Parathyroid adenoma (tissue), 2 donors: ENCODE data around the gene APBA1.

Experiments used
- H2AFZ ChIP-seq: fragments of 300-600 bp; sonication (generic); one replicate; pipeline ENCODE4 v1.7.0; 2017; ENCODE audit warnings: antibody characterized with exemption, mild to moderate bottlenecking
- H3K27ac ChIP-seq: fragments of 300-600 bp; sonication (generic); one replicate; pipeline ENCODE4 v1.7.0; 2017
- H3K27me3 ChIP-seq: fragments of 300-600 bp; sonication (generic); one replicate; pipeline ENCODE4 v1.7.0; 2017; ENCODE audit warnings: low read length; ENCODE audit not compliant: control insufficient read depth, insufficient read depth
- H3K36me3 ChIP-seq: fragments of 300-600 bp; sonication (generic); one replicate; pipeline ENCODE4 v1.7.0; 2017; ENCODE audit warnings: low read length; ENCODE audit not compliant: control insufficient read depth, insufficient read depth
- H3K4me1 ChIP-seq: fragments of 300-600 bp; sonication (generic); one replicate; pipeline ENCODE4 v1.7.0; 2017; ENCODE audit warnings: control low read depth
- H3K4me2 ChIP-seq: fragments of 300-600 bp; sonication (generic); one replicate; pipeline ENCODE4 v1.7.0; 2017; ENCODE audit warnings: low read length
- H3K4me3 ChIP-seq: fragments of 300-600 bp; sonication (generic); one replicate; pipeline ENCODE4 v1.7.0; 2017; ENCODE audit warnings: low read depth, low read length
- H3K79me2 ChIP-seq: fragments of 300-600 bp; sonication (generic); one replicate; pipeline ENCODE4 v1.7.0; 2017; ENCODE audit warnings: control low read depth
- H3K9ac ChIP-seq: fragments of 300-600 bp; sonication (generic); one replicate; pipeline ENCODE4 v1.7.0; 2017; ENCODE audit warnings: mild to moderate bottlenecking
- H3K9me3 ChIP-seq: fragments of 300-600 bp; sonication (generic); one replicate; pipeline ENCODE4 v1.7.0; 2017; ENCODE audit warnings: low read length; ENCODE audit not compliant: control insufficient read depth
- TF ChIP-seq, protein P1 (sequence below): fragments of 300-600 bp; sonication (generic); IDR thresholded peaks from one replicate; pipeline ENCODE4 v1.7.0; 2017; ENCODE audit warnings: antibody characterized with exemption, mild to moderate bottlenecking
- donor health status: primary hyperparathyroidism.

Gene APBA1

GRCh38 chr9:69678843-69679538 lies 6.8 kb upstream of the APBA1 start:
- Histone ChIP-seq H3K27me3 (no peaks in the 10 kb centered on the region), H3K4me3 (no peak overlapping the region), H3K36me3 (no peaks in the 10 kb centered on the region), H3K79me2 (no peaks in the 10 kb centered on the region), H3K4me2 (no peak overlapping the region), H2AFZ (no peak overlapping the region), H3K9me3 (no peaks in the 10 kb centered on the region), H3K4me1 (peaks cover 6% of the 10 kb centered on the region), H3K27ac (no peak overlapping the region), H3K9ac (no peak overlapping the region)
- TF ChIP-seq, protein P1, sequence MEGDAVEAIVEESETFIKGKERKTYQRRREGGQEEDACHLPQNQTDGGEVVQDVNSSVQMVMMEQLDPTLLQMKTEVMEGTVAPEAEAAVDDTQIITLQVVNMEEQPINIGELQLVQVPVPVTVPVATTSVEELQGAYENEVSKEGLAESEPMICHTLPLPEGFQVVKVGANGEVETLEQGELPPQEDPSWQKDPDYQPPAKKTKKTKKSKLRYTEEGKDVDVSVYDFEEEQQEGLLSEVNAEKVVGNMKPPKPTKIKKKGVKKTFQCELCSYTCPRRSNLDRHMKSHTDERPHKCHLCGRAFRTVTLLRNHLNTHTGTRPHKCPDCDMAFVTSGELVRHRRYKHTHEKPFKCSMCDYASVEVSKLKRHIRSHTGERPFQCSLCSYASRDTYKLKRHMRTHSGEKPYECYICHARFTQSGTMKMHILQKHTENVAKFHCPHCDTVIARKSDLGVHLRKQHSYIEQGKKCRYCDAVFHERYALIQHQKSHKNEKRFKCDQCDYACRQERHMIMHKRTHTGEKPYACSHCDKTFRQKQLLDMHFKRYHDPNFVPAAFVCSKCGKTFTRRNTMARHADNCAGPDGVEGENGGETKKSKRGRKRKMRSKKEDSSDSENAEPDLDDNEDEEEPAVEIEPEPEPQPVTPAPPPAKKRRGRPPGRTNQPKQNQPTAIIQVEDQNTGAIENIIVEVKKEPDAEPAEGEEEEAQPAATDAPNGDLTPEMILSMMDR = no peak

DNA sequence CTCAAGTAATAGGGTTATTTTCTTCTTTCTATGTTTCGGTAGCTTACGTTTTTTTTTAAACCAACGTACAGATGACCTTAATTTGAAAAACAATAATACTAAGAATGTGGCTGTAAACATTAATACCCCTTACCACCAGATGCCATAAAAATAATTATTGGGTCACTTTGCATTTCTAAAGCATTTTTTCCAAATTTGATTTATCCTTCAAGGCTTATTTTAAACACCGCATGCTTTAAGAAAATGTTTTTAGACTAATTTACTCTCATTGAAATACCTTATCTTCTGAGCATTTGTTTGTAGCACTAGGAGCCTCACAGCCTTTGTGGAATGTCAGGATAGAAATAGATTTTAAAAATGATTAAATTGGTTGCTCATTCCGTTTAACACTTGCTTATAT lies 5.8 kb upstream of the APBA1 start:
- TF ChIP-seq, protein P1 = no peak
- H3K79me2 ChIP-seq = no peaks in the 10 kb centered on the region

GRCh38 chr9:69675563-69675962 lies 3.4 kb upstream of the APBA1 start:
- Histone ChIP-seq H3K9me3 (no peaks in the 10 kb centered on the region), H3K27me3 (no peaks in the 10 kb centered on the region), H3K9ac (no peak overlapping the region), H3K4me1 (peaks cover 6% of the 10 kb centered on the region), H3K79me2 (no peaks in the 10 kb centered on the region), H3K4me3 (no peak overlapping the region), H3K4me2 (no peak overlapping the region), H3K36me3 (no peaks in the 10 kb centered on the region), H3K27ac (no peak overlapping the region), H2AFZ (no peak overlapping the region)
- TF ChIP-seq, protein P1 = no peak

More for the DNA sequence above, 5.8 kb upstream of the APBA1 start:
- Histone ChIP-seq H2AFZ (no peak overlapping the region), H3K27me3 (no peaks in the 10 kb centered on the region), H3K9ac (no peak overlapping the region), H3K4me2 (no peak overlapping the region), H3K9me3 (no peaks in the 10 kb centered on the region), H3K27ac (no peak overlapping the region), H3K4me3 (no peak overlapping the region), H3K36me3 (no peaks in the 10 kb centered on the region), H3K4me1 (peaks cover 6% of the 10 kb centered on the region)

DNA sequence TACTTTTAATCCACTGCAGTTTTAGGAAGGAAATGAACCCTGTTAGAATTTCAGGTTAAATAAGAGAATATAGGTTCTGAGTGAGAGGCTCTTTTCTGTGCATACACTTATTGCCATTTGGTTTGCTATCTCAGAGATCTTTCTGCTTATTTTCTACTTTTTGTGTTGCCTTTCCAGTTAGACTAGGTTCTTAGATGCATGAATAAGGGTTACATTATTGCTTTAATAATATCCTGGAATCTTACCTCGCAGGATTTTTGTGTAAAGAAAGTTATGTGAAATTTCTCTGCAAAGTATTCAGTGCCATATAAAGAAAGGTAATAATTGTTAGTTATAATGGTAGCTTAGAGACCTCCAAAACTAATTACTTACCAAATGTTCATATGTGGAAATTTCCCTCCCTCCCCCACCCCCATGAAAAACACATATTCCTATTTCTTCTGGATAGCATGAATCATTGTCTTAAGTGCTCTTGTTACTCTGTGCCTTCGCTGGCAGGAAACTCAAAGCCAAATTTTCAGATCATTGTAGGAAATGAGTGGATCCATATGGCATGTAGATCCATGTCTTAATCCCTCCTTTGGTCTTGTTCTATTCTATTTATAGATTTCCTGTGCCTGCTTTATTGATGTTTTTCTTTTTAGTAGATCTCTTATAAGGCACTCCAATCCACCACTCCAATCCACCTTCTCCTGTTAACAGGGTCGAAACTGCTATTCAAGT lies 2.7 kb upstream of the APBA1 start:
- TF ChIP-seq, protein P1 = no peak
- no peaks in the 10 kb centered on the region for H3K27me3 ChIP-seq
- H3K4me1 ChIP-seq = peaks cover 6% of the 10 kb centered on the region
- H3K27ac ChIP-seq = peak overlapping the region; percentile 32
- no peak overlapping the region for H3K4me3 ChIP-seq
- H2AFZ ChIP-seq = peak overlapping the region; percentile 74
- peak overlapping the region; percentile 41 for H3K4me2 ChIP-seq
- no peaks in the 10 kb centered on the region for H3K9me3 ChIP-seq
- no peaks in the 10 kb centered on the region for H3K36me3 ChIP-seq
- no peak overlapping the region for H3K9ac ChIP-seq
- no peaks in the 10 kb centered on the region for H3K79me2 ChIP-seq
